A549 (cell line): Measurements from ENCODE around the gene TSC22D3.

ENCODE experiments used
- CHD4 ChIP-seq: fragments of 200-600 bp; sonication (generic); IDR thresholded peaks from 2 replicates; pipeline ENCODE4 v1.6.1; 2016; ENCODE audit warnings: antibody characterized with exemption, mild to moderate bottlenecking, borderline replicate concordance
- CTCF ChIP-seq: fragments of >200 bp; sonication (Bioruptor Twin); formaldehyde crosslinking; IDR thresholded peaks from 3 replicates; pipeline ENCODE4 v1.5.1; 2016
- HES2 ChIP-seq: fragments of >200 bp; sonication (Bioruptor Twin); formaldehyde crosslinking; IDR thresholded peaks from 2 replicates; pipeline ENCODE4 v1.6.1; 2016
- MAZ ChIP-seq: fragments of 150-350 bp; IDR thresholded peaks from 2 replicates; pipeline ENCODE4 v1.6.1; 2014; ENCODE audit warnings: antibody characterized with exemption, low read depth, low read length, borderline replicate concordance
- MYC ChIP-seq: IDR thresholded peaks from 2 replicates; pipeline ENCODE4 v1.6.1; 2012; ENCODE audit warnings: mild to moderate bottlenecking, inconsistent platforms, low read length, improper control_type of control experiment, borderline replicate concordance
- PBX3 ChIP-seq: IDR thresholded peaks from 2 replicates; pipeline ENCODE4 v1.6.1; 2012
- POLR2A ChIP-seq: IDR thresholded peaks from 2 replicates; pipeline ENCODE4 v1.6.1; 2012; ENCODE audit warnings: mild to moderate bottlenecking, low read length
- REST ChIP-seq: fragments of 200-600 bp; sonication (generic); IDR thresholded peaks from 2 replicates; pipeline ENCODE4 v1.6.1; 2016; ENCODE audit warnings: antibody characterized with exemption, mild to moderate bottlenecking, moderate library complexity
- TP53 ChIP-seq: fragments of 250-450 bp; sonication (Bioruptor Pico); IDR thresholded peaks from 2 replicates; pipeline ENCODE4 v1.5.0; 2021; ENCODE audit warnings: mild to moderate bottlenecking, moderate library complexity

- no peak for TF ChIP-seq CTCF
- no peak for TF ChIP-seq CHD4
- TF ChIP-seq POLR2A, result no peak
- no peak for TF ChIP-seq REST
- TF ChIP-seq HES2, result no peak
- no peak for TF ChIP-seq PBX3
- no peak for TF ChIP-seq TP53
- TF ChIP-seq MYC, result no peak
- no peak for TF ChIP-seq MAZ
These were observed 102.2 kb downstream of the TSC22D3 start for GRCh38 chrX:107673431-107673830.
